Measurements from ENCODE around the gene TULP4. TPM values are rescaled to one million over a fixed set of nuclear protein-coding genes. Genes with fewer than 3 reads are reported as not detected.

TULP4 gene
- total and polyA plus RNA-seq, 2 of the 8 experiments (the other 6 are each of a cell fraction or from before 2014, with no cell fraction given) = 7.7 to 51.6 TPM

GRCh38 chr6:158418501-158418900 lies 106.2 kb downstream of the TULP4 start:
- Histone ChIP-seq H3K18ac (ENCODE audit: extremely low read depth, low read length) (no peak overlapping the region), H2BK15ac (ENCODE audit: low read length) (no peak overlapping the region), H2AFZ (ENCODE audit: low read length) (no peak overlapping the region), H3K9me3 (ENCODE audit: insufficient read depth in 2 of 2, low read depth in 1 of 2, low read length in 1 of 2) (no peaks in the 10 kb centered on the region; a peak in 1 of 4 replicates), H4K8ac (ENCODE audit: extremely low read depth, insufficient read depth, low read length) (no peak overlapping the region), H4K5ac (ENCODE audit: insufficient read length, low read depth, low read length) (no peak overlapping the region), H3K56ac (replicated peaks; ENCODE audit: insufficient read length, low read depth, low read length) (no peak overlapping the region), H3K4me3 (ENCODE audit: extremely low read depth in 1 of 4, insufficient read depth in 2 of 4, low read depth in 3 of 4, low read length in 4 of 4) (no peak overlapping the region), H3K23ac (ENCODE audit: insufficient read length) (no peak overlapping the region), H3K4ac (replicated peaks; ENCODE audit: insufficient read length, low read depth, low read length) (no peak overlapping the region), H4K91ac (replicated peaks; ENCODE audit: insufficient read length, low read length) (no peak overlapping the region), H3K4me1 (replicated peaks in 1 of 4; ENCODE audit: control insufficient read depth in 3 of 4, insufficient read depth in 4 of 4, low read length in 3 of 4) (no peaks in the 10 kb centered on the region), H2BK120ac (replicated peaks; ENCODE audit: low read depth, low read length) (no peak overlapping the region), H3K79me1 (ENCODE audit: low read depth, low read length) (no peaks in the 10 kb centered on the region), H2BK5ac (ENCODE audit: low read depth, low read length) (no peak overlapping the region), H2BK12ac (ENCODE audit: low read depth, low read length) (no peak overlapping the region), H2BK20ac (ENCODE audit: low read length) (no peak overlapping the region), H3K23me2 (ENCODE audit: low read depth, low read length) (no peaks in the 10 kb centered on the region), H3K4me2 (ENCODE audit: insufficient read depth in 1 of 2, low read depth in 2 of 2, low read length in 2 of 2) (no peak overlapping the region), H3K79me2 (ENCODE audit: control insufficient read depth in 1 of 2, insufficient read depth in 2 of 2, low read length in 2 of 2) (no peaks in the 10 kb centered on the region), H4K20me1 (replicated peaks in 1 of 2; ENCODE audit: control insufficient read depth in 1 of 2, insufficient read depth in 2 of 2, low read length in 2 of 2) (no peaks in the 10 kb centered on the region), H3K36me3 (ENCODE audit: control insufficient read depth in 2 of 4, insufficient read depth in 4 of 4, low read length in 3 of 4) (peaks cover 0 to under 1% (median 0%) of the 10 kb centered on the region in 4 experiments; a peak in 1 of 8 replicates), H3K14ac (ENCODE audit: insufficient read length) (no peak overlapping the region), H2AK5ac (ENCODE audit: low read depth, low read length) (no peak overlapping the region), H3K27me3 (replicated peaks in 1 of 4; ENCODE audit: control insufficient read depth in 3 of 4, extremely low read depth in 1 of 4, insufficient read depth in 3 of 4, low read length in 3 of 4) (no peaks in the 10 kb centered on the region), H3K27ac (ENCODE audit: low read depth, low read length) (no peak overlapping the region), H3K9ac (replicated peaks in 1 of 4; ENCODE audit: extremely low read depth in 1 of 4, low read depth in 3 of 4, low read length in 3 of 4) (no peak overlapping the region)
- DNase-seq (ENCODE audit: low read depth in 1 of 2, low spot score in 2 of 2) (no peak), FAIRE-seq (no peak)
- TF ChIP-seq POLR2AphosphoS5 (IDR thresholded peaks at IDR 0.05; ENCODE audit: low read depth, low read length) (no peak), JUND (IDR thresholded peaks at IDR 0.05; ENCODE audit: low read length) (no peak), BCL11A (IDR thresholded peaks at IDR 0.05; ENCODE audit: low read depth in 2 of 2, low read length in 2 of 2) (no peak)
- 98% methylated on average over 2 of the region's 2 CpGs; no CpG with 5 or more reads in 1 of the 2 experiments for WGBS, 2 experiments (ENCODE audit: extremely low coverage in 1 of 2, insufficient coverage in 1 of 2, insufficient read length in 1 of 2, insufficient replicate concordance in 2 of 2, low coverage in 1 of 2, low lambda C conversion rate in 2 of 2, missing lambda C conversion rate in 1 of 2)
- ChIA-PET POLR2A (ENCODE audit: partially characterized antibody) (no interaction called here), CTCF (ENCODE audit: partially characterized antibody) (interaction anchor here (1.0 to 1.9 kb wide), 3 partner anchors 51 to 257 kb away, joined by 3 to 5 read pairs (median 4); no protein-coding TSS in a partner anchor)
